OCI-LY3 (cell line): ENCODE data around the gene DAZAP1.

ENCODE experiments used
- CTCF ChIP-seq: fragments of 200-600, 300-600 bp; sonication (generic); IDR thresholded peaks from 2 replicates; pipeline ENCODE4 v1.5.1; 2014; ENCODE audit warnings: antibody characterized with exemption, low read length, low read depth
- EZH2phosphoT487 ChIP-seq: fragments of 200-600 bp; shearing (Covaris generic); IDR thresholded peaks from 2 replicates; pipeline ENCODE4 v1.6.1; 2018; ENCODE audit warnings: antibody characterized with exemption, mixed run types, low read depth

GRCh38 chr19:1425902-1426301 is 18.5 kb downstream of the DAZAP1 start:
- TF ChIP-seq CTCF (no peak), EZH2phosphoT487 (no peak)
